OCI-LY1 (cell line): ENCODE results near the gene ANAPC2.

Source experiments
- H2AFZ ChIP-seq: fragments of 200-600 bp; sonication (generic), shearing (Covaris generic); 2 replicates; pipeline ENCODE4 v1.6.0; 2014; ENCODE audit warnings: antibody characterized with exemption, mild to moderate bottlenecking, low read length
- H3F3A ChIP-seq: fragments of 200-600 bp; sonication (generic), shearing (Covaris generic); 2 replicates; pipeline ENCODE4 v1.6.0; 2014; ENCODE audit warnings: mild to moderate bottlenecking, antibody characterized with exemption, low read length, moderate library complexity; ENCODE audit not compliant: insufficient read depth
- H3K27ac ChIP-seq: fragments of 200-600 bp; sonication (generic); 2 replicates; pipeline ENCODE4 v1.5.1; 2014; ENCODE audit warnings: low read length, mixed run types, mild to moderate bottlenecking, low read depth; ENCODE audit not compliant: poor library complexity, severe bottlenecking
- H3K27me3 ChIP-seq: fragments of 200-600 bp; sonication (generic); 2 replicates; pipeline ENCODE4 v1.6.0; 2014; ENCODE audit warnings: antibody characterized with exemption, mild to moderate bottlenecking, low read length, moderate library complexity; ENCODE audit not compliant: insufficient read depth
- H3K36me3 ChIP-seq: fragments of 200-600 bp; sonication (generic); 2 replicates; pipeline ENCODE4 v1.6.1; 2014; ENCODE audit warnings: mild to moderate bottlenecking, antibody characterized with exemption, low read length, moderate library complexity, mixed read lengths; ENCODE audit not compliant: insufficient read depth
- H3K4me1 ChIP-seq: fragments of 200-600 bp; sonication (generic); 2 replicates; pipeline ENCODE4 v1.5.1; 2014; ENCODE audit warnings: mild to moderate bottlenecking, low read length, moderate library complexity; ENCODE audit not compliant: insufficient read depth, severe bottlenecking
- H3K4me2 ChIP-seq: fragments of 200-600 bp; sonication (generic), shearing (Covaris generic); 2 replicates; pipeline ENCODE4 v1.6.1; 2014; ENCODE audit warnings: low read length
- H3K4me3 ChIP-seq: fragments of 200-600 bp; sonication (generic); 2 replicates; pipeline ENCODE4 v1.5.1; 2014; ENCODE audit warnings: low read length, low read depth, mild to moderate bottlenecking, mixed read lengths; ENCODE audit not compliant: poor library complexity, severe bottlenecking
- H3K79me2 ChIP-seq: fragments of 200-600 bp; shearing (Covaris generic); 2 replicates; pipeline ENCODE4 v1.6.1; 2016; ENCODE audit warnings: mixed run types, low read length, mixed read lengths; ENCODE audit not compliant: insufficient read depth
- H3K9ac ChIP-seq: fragments of 200-600 bp; sonication (generic), shearing (Covaris generic); 2 replicates; pipeline ENCODE4 v1.6.1; 2014; ENCODE audit warnings: mild to moderate bottlenecking, low read length, mixed read lengths
- H3K9me2 ChIP-seq: fragments of 200-600 bp; sonication (generic), shearing (Covaris generic); 2 replicates; pipeline ENCODE4 v1.6.1; 2014; ENCODE audit warnings: low read depth, mild to moderate bottlenecking, low read length, mixed read lengths
- H3K9me3 ChIP-seq: fragments of 200-600 bp; shearing (Covaris generic); 2 replicates; pipeline ENCODE4 v1.6.1; 2014; ENCODE audit warnings: low read length, mixed read lengths
- H4K20me1 ChIP-seq: fragments of 200-600 bp; sonication (generic), shearing (Covaris generic); 2 replicates; pipeline ENCODE4 v1.6.0; 2016; ENCODE audit warnings: mild to moderate bottlenecking, low read length; ENCODE audit not compliant: insufficient read depth
- CTCF ChIP-seq: fragments of 200-600 bp; sonication (generic), shearing (Covaris generic); IDR thresholded peaks from 2 replicates; pipeline ENCODE4 v1.5.1; 2017; ENCODE audit warnings: mild to moderate bottlenecking, antibody characterized with exemption, low read length, moderate library complexity, mixed read lengths
- EZH2 ChIP-seq: fragments of 200-600 bp; sonication (generic), shearing (Covaris generic); IDR thresholded peaks from 2 replicates; pipeline ENCODE4 v1.8.0; 2017; ENCODE audit warnings: borderline replicate concordance, mixed run types, mild to moderate bottlenecking, antibody characterized with exemption, low read length, moderate library complexity, mixed read lengths

The ANAPC2 gene

GRCh38 chr9:137236238-137236935 is 48.0 kb upstream of the ANAPC2 start:
- Histone ChIP-seq H3K9ac (no peak overlapping the region), H3K27ac (no peak overlapping the region), H3K27me3 (0 out of 2 replicates have a peak, but pooled peaks cover 2% of the 10 kb centered on the region), H3K36me3 (no peaks in the 10 kb centered on the region), H3F3A (no peaks in the 10 kb centered on the region), H3K9me3 (no peaks in the 10 kb centered on the region), H3K79me2 (no peaks in the 10 kb centered on the region), H4K20me1 (no peaks in the 10 kb centered on the region), H3K4me2 (peak overlapping the region; percentile 48), H2AFZ (no peak overlapping the region), H3K4me3 (no peak overlapping the region), H3K9me2 (no peaks in the 10 kb centered on the region), H3K4me1 (peaks cover 19% of the 10 kb centered on the region)
- TF ChIP-seq CTCF (peak; percentile 99), EZH2 (no peak)

GRCh38 chr9:137235424-137236237 is 47.3 kb upstream of the ANAPC2 start:
- no peaks in the 10 kb centered on the region for H3F3A ChIP-seq
- no peak overlapping the region for H3K4me3 ChIP-seq
- no peak overlapping the region for H3K9ac ChIP-seq
- no peak overlapping the region for H2AFZ ChIP-seq
- H3K9me3 ChIP-seq = no peaks in the 10 kb centered on the region
- peak; percentile 24; the same call in 1 of the 2 replicates for TF ChIP-seq CTCF
- no peak for TF ChIP-seq EZH2
- no peak overlapping the region; the same call in 1 of the 2 replicates for H3K4me2 ChIP-seq
- peaks cover 19% of the 10 kb centered on the region for H3K4me1 ChIP-seq
- H3K36me3 ChIP-seq = no peaks in the 10 kb centered on the region
- no peaks in the 10 kb centered on the region for H3K79me2 ChIP-seq
- H3K27ac ChIP-seq = no peak overlapping the region
- no peaks in the 10 kb centered on the region for H4K20me1 ChIP-seq
- H3K9me2 ChIP-seq = no peaks in the 10 kb centered on the region
- H3K27me3 ChIP-seq = peaks cover 5% of the 10 kb centered on the region; the same call in 1 of the 2 replicates

GRCh38 chr9:137234758-137235423 is 46.5 kb upstream of the ANAPC2 start:
- Histone ChIP-seq H3K9me3 (no peaks in the 10 kb centered on the region), H4K20me1 (no peaks in the 10 kb centered on the region), H3K9me2 (no peaks in the 10 kb centered on the region), H3F3A (no peaks in the 10 kb centered on the region), H3K4me2 (no peak overlapping the region), H3K4me1 (peaks cover 19% of the 10 kb centered on the region), H3K4me3 (no peak overlapping the region), H3K27ac (no peak overlapping the region), H2AFZ (no peak overlapping the region), H3K27me3 (peaks cover 9% of the 10 kb centered on the region; the same call in 1 of the 2 replicates), H3K36me3 (no peaks in the 10 kb centered on the region), H3K79me2 (no peaks in the 10 kb centered on the region), H3K9ac (no peak overlapping the region)
- no peak for TF ChIP-seq CTCF
- no peak for TF ChIP-seq EZH2
